Measurements from ENCODE around the gene JOSD1. TPM values are rescaled to one million over a fixed set of nuclear protein-coding genes. Genes with fewer than 3 reads are reported as not detected.

The JOSD1 gene
- total and polyA plus RNA-seq, 9 of the 15 experiments (the other 6 are each of a cell fraction or from before 2014, with no cell fraction given) = 8.9 to 39.1 (median 30.4) TPM

DNA sequence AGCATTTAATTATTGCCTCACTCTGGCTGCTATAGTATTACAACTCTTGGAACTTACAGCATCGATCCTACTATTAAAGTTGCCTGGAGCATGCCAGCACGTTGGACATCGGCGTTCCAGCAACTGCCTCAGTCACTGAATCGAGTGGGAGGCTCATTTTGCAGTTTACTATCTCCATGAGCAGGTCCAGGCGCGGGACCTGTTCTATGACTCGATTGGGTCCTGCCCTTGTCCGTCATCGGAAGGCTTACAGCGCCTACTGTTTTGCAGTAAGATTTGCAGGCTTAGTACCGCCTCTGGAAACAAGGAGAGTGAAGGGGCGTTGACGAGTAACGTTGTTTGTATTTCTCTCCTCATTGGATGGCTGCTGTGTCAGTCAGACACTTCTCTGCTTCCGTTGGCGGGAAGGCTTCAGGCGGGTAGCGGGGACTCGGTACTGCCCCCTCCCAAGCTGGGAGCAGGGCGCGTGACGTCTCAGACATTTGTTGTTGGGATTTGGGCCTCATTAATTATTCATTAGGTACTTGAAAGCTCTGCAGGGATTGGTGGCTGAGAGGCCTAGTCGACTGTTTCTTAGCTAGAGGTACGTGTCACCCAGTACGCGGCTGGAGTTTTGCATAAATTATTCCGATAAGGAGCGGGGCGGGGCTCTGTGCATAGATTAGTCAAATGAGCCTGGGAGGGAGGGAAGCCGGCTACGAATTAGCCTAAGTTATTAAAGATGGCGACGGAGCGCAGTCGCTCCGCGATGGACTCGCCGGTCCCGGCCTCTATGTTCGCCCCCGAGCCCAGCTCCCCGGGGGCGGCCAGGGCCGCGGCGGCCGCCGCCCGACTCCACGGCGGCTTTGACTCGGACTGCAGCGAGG is 4.7 kb upstream of the JOSD1 start, which contains the start of gene GTPBP1 (continued):
- TF ChIP-seq, protein P1, sequence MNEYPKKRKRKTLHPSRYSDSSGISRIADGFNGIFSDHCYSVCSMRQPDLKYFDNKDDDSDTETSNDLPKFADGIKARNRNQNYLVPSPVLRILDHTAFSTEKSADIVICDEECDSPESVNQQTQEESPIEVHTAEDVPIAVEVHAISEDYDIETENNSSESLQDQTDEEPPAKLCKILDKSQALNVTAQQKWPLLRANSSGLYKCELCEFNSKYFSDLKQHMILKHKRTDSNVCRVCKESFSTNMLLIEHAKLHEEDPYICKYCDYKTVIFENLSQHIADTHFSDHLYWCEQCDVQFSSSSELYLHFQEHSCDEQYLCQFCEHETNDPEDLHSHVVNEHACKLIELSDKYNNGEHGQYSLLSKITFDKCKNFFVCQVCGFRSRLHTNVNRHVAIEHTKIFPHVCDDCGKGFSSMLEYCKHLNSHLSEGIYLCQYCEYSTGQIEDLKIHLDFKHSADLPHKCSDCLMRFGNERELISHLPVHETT (CRISPR knock-in tag; conservative IDR thresholded peaks at IDR 0.05 in 1 of 2, IDR thresholded peaks at IDR 0.05 in 1 of 2) = no peak; a peak in 1 of 4 replicates
- no peak for TF ChIP-seq ZNF232 (CRISPR knock-in tag; IDR thresholded peaks at IDR 0.05)
- TF ChIP-seq, protein P2, sequence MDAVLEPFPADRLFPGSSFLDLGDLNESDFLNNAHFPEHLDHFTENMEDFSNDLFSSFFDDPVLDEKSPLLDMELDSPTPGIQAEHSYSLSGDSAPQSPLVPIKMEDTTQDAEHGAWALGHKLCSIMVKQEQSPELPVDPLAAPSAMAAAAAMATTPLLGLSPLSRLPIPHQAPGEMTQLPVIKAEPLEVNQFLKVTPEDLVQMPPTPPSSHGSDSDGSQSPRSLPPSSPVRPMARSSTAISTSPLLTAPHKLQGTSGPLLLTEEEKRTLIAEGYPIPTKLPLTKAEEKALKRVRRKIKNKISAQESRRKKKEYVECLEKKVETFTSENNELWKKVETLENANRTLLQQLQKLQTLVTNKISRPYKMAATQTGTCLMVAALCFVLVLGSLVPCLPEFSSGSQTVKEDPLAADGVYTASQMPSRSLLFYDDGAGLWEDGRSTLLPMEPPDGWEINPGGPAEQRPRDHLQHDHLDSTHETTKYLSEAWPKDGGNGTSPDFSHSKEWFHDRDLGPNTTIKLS (IDR thresholded peaks at IDR 0.05; ENCODE audit: borderline replicate concordance, low read depth) = no peak
- TF ChIP-seq, protein P3, sequence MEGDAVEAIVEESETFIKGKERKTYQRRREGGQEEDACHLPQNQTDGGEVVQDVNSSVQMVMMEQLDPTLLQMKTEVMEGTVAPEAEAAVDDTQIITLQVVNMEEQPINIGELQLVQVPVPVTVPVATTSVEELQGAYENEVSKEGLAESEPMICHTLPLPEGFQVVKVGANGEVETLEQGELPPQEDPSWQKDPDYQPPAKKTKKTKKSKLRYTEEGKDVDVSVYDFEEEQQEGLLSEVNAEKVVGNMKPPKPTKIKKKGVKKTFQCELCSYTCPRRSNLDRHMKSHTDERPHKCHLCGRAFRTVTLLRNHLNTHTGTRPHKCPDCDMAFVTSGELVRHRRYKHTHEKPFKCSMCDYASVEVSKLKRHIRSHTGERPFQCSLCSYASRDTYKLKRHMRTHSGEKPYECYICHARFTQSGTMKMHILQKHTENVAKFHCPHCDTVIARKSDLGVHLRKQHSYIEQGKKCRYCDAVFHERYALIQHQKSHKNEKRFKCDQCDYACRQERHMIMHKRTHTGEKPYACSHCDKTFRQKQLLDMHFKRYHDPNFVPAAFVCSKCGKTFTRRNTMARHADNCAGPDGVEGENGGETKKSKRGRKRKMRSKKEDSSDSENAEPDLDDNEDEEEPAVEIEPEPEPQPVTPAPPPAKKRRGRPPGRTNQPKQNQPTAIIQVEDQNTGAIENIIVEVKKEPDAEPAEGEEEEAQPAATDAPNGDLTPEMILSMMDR (IDR thresholded peaks at IDR 0.05 in 2 of 3, conservative IDR thresholded peaks at IDR 0.05 in 1 of 3; ENCODE audit: insufficient read depth in 2 of 3, low read depth in 1 of 3, low read length in 3 of 3) = peak in 1 of 3 experiments; percentile 17; a peak in 2 of 6 replicates
- TF ChIP-seq EP400 (IDR thresholded peaks at IDR 0.05) = peak; percentile 51
- TF ChIP-seq SRSF3 (IDR thresholded peaks at IDR 0.05; ENCODE audit: insufficient read depth, low read length) = no peak
- peak; percentile 89 for TF ChIP-seq POLR2G (IDR thresholded peaks at IDR 0.05; ENCODE audit: low read depth, low read length)
- no peak for TF ChIP-seq BMI1 (IDR thresholded peaks at IDR 0.05; ENCODE audit: low read length)
- peak; percentile 80 for TF ChIP-seq POLR2AphosphoS5 (IDR thresholded peaks at IDR 0.05; ENCODE audit: control insufficient read depth, insufficient read depth, low read depth, low read length)
- peak; percentile 24; the same call in 1 of the 2 replicates for TF ChIP-seq NBN (IDR thresholded peaks at IDR 0.05; ENCODE audit: low read depth)
- TF ChIP-seq EP300 (IDR thresholded peaks at IDR 0.05; ENCODE audit: low read length) = 0 out of 2 replicates have a peak, but pooled peaks have one; percentile 51
- TF ChIP-seq, protein P4, sequence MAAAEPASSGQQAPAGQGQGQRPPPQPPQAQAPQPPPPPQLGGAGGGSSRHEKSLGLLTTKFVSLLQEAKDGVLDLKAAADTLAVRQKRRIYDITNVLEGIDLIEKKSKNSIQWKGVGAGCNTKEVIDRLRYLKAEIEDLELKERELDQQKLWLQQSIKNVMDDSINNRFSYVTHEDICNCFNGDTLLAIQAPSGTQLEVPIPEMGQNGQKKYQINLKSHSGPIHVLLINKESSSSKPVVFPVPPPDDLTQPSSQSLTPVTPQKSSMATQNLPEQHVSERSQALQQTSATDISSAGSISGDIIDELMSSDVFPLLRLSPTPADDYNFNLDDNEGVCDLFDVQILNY (CRISPR knock-in tag; IDR thresholded peaks at IDR 0.05) = no peak
- peak in 1 of 2 experiments; percentile 80; a peak in 2 of 4 replicates for TF ChIP-seq MAZ (CRISPR knock-in tag; conservative IDR thresholded peaks at IDR 0.05 in 1 of 2, IDR thresholded peaks at IDR 0.05 in 1 of 2)
- TF ChIP-seq SUPT5H (IDR thresholded peaks at IDR 0.05) = peak; percentile 78
- TF ChIP-seq FOXK2 (conservative IDR thresholded peaks at IDR 0.05 in 1 of 2, IDR thresholded peaks at IDR 0.05 in 1 of 2; ENCODE audit: low read depth in 2 of 2) = peak; percentile 96 to 97
- TF ChIP-seq POLR2B (IDR thresholded peaks at IDR 0.05; ENCODE audit: low read depth, partially characterized antibody) = peak; percentile 66
- TF ChIP-seq TGIF2 (CRISPR knock-in tag; IDR thresholded peaks at IDR 0.05) = no peak
- TF ChIP-seq, protein P5, sequence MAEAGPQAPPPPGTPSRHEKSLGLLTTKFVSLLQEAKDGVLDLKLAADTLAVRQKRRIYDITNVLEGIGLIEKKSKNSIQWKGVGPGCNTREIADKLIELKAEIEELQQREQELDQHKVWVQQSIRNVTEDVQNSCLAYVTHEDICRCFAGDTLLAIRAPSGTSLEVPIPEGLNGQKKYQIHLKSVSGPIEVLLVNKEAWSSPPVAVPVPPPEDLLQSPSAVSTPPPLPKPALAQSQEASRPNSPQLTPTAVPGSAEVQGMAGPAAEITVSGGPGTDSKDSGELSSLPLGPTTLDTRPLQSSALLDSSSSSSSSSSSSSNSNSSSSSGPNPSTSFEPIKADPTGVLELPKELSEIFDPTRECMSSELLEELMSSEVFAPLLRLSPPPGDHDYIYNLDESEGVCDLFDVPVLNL (CRISPR knock-in tag; IDR thresholded peaks at IDR 0.05; ENCODE audit: low read depth) = 0 out of 2 replicates have a peak, but pooled peaks have one; percentile 10

Measured in K562 (cell line).